AG08396 (cell line): ENCODE results near the gene PPARA.
"Not testable (repeated sequence)": the region's sequence is repeated elsewhere in the genome, so short reads cannot be mapped to it uniquely, and the experiment has no call there.

ENCODE experiments used
- DNase-seq: peaks from one replicate; pipeline ENCODE4 v3.0.0; 2012; ENCODE audit warnings: low spot score, mixed read lengths

The PPARA gene

GRCh38 chr22:46172522-46173110, 22.3 kb downstream of the PPARA start:
- no peak for DNase-seq

DNA sequence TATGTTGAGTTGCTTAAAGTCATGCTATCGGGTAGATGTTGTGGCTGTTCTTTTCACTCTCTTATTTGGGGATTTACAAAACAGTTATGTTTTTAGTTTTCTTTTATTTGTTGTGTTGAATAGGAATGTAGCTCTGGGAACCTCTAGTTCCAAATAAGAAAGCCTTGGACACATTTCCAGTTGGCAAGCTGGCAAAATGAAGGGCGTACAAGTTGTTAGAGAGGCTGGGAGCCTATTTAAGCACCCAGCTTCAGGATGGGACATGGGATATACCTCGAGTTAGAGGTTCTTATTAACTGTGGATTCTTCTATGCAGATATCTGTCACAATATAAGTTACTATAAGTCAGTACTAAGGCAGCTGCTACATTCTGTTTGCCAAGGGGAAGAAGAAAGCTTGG, 22.8 kb downstream of the PPARA start:
- DNase-seq = no peak

- DNase-seq = peak; percentile 66
These were observed 25.3 kb downstream of the PPARA start for GRCh38 chr22:46175631-46176030.

DNA sequence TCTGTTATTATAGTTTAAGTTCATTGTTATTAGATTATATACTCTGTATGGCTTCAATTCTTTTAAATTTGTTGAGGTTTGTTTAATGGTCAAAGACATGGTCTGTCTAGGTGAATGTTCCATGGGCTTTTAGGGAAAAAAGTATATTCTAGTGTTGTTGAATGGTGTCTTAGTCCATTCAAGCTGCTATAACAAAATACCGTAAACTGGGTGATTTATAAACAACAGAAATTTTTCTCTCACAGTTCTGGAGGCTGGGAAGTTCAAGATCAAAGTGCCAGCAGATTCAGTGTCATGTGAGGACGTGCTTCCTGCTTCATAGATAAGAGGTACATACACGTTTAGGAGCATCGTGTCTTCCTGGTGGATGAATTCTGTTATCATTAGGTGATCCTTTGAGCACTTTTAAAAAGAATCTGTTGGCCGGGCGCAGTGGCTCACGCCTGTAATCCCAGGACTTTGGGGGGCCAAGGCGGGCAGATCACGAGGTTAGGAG, 26.2 kb downstream of the PPARA start:
- no peak for DNase-seq

GRCh38 chr22:46178755-46179505, 28.6 kb downstream of the PPARA start:
- no peak for DNase-seq

- no peak for DNase-seq
These were observed 29.4 kb downstream of the PPARA start for GRCh38 chr22:46179748-46180147.

DNA sequence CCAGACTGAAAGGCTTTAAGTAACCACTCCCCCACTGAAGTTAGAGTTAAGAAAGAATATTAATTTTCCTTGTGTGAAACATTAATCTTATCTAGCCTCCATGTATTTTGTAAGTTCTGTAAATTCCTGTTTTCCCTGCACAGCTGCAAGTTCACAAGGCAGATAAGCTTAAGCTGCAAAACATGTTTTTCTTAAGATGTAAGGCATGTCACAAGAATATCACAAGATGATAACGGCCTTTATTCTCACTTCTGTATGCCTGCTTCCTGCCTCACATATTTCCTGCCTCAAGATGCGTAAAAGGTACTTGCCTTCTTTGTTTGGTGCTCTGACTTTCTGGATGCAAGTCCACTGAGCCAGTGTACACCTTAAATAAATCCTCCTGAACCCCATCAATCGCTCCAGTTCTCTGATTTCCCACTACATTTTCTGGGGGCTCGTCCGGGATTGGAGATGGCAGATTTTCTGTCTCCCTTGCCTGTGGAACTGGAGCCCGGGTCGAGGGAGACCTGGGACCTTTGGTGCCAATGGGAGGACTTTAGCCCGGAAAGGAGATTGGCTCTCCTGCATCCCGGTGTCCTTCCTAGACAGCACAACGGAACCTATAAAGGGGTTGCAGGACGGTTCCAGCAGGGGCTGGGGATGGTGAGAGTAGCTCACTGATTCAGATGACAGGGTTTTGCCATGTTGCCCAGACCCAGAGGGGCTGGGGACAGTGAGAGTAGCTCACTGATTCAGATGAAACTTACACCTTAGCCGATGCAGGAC, 30.2 kb downstream of the PPARA start:
- DNase-seq = no peak

DNA sequence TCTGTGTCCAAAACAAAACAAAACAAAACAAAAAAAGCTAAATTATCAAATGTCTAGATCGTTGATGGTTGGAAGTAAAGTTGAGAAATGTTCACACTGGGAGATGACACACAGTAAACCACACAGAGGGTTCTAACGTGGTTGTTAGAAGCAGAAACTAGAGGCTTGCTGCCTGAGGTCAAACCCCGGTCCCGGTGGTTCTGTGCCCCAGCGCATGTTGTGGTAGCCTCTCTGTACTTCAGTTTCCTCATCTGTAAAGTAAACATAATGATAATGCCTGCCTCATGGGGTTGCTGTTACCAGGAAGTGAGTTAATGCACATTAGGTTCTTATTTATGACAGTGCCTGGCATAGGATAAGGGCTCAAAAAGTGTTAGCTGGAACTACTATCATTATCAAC, 33.4 kb downstream of the PPARA start:
- DNase-seq = no peak

DNA sequence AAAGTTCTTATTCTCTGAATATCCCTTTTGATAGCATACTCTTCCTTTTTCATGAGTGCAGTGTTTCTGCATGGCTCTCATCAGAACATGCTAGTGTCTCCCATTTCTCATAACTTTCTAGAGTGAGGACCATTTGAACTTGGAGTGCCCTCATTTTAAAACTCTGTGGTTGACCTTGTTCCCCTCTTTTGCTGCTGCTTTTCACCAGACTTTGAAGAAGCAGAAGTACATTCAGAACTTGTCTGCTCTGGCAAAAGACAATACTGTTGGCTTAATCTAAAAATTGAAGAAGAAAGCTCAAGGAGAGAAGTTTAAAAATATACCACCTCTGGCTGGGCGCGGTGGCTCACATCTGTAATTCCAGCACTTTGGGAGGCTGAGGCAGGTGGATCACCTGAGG, 35.0 kb downstream of the PPARA start:
- DNase-seq = no peak

GRCh38 chr22:46187862-46188261, 37.5 kb downstream of the PPARA start:
- DNase-seq = no peak

GRCh38 chr22:46192210-46192993, 42.1 kb downstream of the PPARA start:
- DNase-seq = no peak

- DNase-seq = no peak
These were observed 43.6 kb downstream of the PPARA start for GRCh38 chr22:46193898-46194310.

DNA sequence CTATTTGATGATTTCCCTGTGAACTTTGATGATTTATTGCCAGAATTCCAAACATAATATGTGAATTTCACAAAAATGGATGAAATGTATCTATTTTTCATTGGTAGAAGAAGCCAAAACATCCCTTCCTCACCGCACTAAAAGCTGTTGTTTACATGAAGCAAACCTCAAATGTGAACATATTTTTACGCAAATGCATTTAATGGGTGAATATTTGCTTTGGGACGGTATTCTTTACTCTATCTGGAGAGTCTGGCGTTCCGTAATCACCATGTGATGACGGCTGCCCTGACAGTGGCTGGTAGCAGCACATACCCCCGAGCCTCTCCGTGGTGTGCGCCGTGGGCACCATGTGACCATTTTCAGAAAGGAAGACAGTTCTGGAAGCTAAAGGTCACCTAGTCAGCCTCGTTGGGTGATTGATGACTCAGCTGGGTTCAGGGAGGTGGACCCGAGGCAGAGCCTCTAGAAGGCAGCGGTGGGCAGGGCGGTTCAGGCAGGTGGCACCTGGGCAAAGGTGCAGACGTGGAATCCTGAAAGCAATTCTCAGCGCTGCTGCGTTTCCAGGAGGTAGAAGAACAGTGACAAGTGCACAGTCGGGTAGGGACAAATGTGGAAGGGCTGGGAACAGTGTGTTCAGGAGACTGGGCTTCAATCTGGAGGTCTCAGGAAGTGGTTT, 45.3 kb downstream of the PPARA start:
- DNase-seq = no peak

GRCh38 chr22:46196278-46196677, 46.0 kb downstream of the PPARA start:
- DNase-seq = no peak

DNA sequence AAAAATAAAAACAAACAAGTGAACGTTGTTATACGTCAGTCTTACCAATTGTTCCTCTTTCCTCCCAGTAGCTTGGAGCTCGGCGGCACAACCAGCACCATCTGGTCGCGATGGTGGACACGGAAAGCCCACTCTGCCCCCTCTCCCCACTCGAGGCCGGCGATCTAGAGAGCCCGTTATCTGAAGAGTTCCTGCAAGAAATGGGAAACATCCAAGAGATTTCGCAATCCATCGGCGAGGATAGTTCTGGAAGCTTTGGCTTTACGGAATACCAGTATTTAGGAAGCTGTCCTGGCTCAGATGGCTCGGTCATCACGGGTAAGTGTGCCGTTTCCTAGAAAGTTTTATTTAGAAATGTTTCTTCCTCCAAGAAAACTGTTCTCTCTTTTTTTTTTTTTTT, 47.9 kb downstream of the PPARA start:
- no peak for DNase-seq

GRCh38 chr22:46198806-46199205, 48.5 kb downstream of the PPARA start:
- not testable (repeated sequence) for DNase-seq

DNA sequence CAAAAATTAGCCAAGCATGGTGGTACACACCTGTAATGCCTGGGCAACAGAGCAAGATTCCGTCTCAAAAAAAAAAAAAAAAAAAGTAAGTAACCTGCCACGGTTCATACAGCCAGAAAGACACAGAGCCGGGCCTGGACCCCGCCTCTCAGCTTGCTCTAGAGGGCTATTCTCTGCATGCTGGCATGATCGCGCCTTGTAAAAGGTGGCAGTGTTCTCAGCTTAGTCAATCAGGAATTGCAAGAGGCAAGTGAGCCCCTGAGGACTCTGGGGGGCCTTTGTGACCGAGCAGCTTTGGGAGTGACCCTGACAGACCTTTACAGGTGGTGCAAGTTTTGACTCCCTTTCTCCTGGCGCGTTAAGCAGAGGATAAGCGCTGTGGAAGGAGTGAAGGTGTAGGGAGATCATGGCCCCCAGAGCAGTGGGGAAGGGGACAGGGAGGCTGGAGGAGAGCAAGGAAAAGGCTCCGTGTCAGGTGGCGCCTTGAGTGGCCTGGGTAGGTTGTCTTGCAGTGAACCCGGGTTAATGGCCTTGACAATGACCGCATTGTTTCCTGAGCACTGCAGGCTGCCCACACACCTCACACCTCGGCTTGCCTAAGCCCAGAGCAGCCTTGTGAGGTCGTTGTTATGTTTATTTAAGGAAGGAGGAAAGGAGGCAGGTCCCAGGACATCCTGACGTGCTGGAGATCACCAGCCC, 50.9 kb downstream of the PPARA start:
- DNase-seq = no peak

DNA sequence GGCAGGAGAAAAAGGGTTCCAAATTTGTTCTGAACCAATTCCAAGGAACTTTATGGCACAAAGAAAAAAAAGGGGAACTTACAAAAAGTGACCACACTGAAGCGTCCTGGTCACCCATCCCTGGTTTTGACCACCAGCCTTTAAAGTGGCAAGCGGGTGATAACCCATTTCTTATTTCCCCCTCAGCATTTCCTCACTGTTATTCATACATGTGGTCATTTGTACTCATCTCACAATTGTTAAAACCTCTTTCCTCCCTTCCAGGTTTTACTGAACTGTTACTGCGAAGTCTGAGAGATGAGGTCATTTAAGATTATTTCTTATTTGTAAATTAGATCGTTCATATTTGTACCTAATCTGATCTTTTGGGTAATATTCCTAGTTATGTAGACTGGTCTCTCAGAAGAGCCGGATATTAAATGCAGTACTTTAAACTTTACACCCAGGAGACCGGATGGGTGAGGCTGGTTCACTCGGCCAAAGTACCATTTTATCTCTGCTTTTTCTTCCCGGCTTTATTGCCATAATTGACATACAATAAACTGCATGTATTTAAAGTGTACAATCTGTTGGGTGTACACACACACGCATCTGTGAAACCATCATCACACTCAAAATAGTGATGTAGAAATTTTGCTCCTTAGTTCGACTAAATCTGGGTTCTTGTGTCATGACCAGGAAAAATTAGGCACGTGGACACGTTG, 52.7 kb downstream of the PPARA start:
- no peak for DNase-seq

- no peak for DNase-seq
These were observed 53.3 kb downstream of the PPARA start for GRCh38 chr22:46203601-46203980.

DNA sequence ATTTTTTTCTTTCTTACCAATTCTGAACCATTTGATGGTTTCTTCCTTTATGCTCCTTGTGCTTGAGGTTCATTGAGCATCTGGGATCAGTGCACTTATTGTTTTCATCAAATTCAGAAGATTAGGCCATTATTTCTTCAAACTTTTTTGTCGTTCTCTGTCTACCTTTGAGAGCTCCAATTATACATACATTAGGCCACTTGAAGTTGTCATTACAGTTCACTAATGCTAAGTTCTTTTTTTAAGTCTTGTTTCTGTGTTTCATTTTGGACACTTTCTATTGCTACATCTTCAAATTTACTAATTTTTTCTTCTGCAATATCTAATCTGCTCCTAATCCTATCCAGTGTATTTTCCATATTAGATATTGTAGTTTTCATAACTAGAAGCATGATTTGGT, 58.9 kb downstream of the PPARA start:
- no peak for DNase-seq
